NCI-H1417 (cell line): ENCODE results near the gene PYM1.
"Not testable (repeated sequence)": the region's sequence is repeated elsewhere in the genome, so short reads cannot be mapped to it uniquely, and the experiment has no call there.

Experiments
- DNase-seq, 3 experiments: peaks; one replicate each; lab custom pipeline; 2025; lab: John Stamatoyannopoulos, UW

PYM1 gene

GRCh38 chr12:55908726-55909512 is 18.8 kb downstream of the PYM1 start:
- DNase-seq, result no peak

GRCh38 chr12:55906056-55906455 is 21.6 kb downstream of the PYM1 start:
- no peak for DNase-seq

DNA sequence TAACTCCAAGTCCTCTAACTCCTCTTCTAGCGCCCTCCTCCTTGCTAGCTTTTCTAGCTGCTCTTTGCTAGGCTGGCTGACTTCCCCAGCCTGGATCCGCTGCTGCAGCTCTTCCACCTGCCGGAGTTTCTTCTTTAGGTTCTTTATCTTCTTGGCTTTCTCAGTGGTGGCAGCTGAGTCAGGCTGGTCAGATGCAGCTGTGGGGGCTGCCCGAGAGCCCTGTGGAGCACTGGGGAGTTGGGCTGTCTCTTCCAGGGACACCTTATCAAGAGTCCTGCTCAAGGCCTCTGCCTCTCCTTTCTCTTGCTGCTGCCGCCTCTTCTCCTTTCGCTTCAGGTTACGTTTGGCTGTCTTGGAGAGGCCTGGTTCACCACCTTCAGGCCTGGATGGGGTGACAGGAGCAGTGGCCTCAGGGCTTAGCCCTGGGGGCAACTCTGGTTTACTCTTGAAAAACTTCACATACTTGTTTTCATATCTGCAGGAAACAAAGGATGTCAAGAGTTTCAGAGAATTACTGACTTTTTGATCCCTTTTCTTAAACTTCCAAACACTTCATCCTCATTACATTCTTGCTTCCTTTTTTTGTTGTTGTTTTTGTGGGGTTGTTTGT is 25.7 kb downstream of the PYM1 start:
- DNase-seq, result no peak

- DNase-seq, result no peak
Observed at GRCh38 chr12:55899082-55899481, 28.6 kb downstream of the PYM1 start.

GRCh38 chr12:55893723-55894122 is 34.0 kb downstream of the PYM1 start:
- peak in 1 of 3 experiments; percentile 30 for DNase-seq

DNA sequence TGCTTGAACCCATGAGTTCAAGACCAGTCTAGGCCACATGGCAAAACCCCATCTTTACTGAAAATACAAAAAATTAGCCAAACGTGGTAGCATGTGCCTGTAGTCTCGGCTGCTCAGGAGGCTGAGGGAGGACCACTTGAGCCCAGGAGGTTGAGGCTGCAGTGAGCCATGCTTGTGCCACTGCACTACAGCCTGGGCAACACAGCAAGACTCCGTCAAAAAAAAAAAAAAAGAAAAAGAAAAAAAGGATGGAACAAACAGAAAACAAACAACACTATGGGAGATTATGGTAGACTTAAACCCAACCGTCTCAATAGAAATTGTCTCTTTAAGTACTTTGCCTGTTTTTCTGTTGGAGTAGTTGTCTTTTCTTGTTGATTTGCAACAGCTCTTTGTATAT is 36.4 kb downstream of the PYM1 start:
- no peak for DNase-seq

- no peak for DNase-seq
Observed at GRCh38 chr12:55885113-55885512, 42.6 kb downstream of the PYM1 start.

DNA sequence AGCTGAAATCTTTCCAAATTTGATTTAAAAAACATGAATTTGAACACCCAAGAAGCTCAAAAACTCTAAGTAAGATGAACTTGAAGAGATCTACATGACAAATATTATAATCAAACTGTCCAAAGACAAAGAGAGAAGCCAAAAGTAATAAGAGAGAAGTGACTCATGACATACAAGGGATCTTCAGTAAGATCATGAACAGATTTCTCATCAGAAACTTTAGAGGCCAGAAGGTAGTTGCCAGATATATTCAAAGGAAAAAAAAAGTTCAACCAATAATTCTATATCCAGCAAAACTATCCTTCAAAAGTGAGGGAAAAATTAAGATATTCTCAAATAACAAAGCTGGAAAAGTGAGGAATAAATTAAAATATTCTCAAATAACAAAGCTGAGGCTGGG is 49.9 kb downstream of the PYM1 start:
- DNase-seq, result no peak

- DNase-seq, result no peak
Observed at GRCh38 chr12:55875704-55876467, 51.8 kb downstream of the PYM1 start.

DNA sequence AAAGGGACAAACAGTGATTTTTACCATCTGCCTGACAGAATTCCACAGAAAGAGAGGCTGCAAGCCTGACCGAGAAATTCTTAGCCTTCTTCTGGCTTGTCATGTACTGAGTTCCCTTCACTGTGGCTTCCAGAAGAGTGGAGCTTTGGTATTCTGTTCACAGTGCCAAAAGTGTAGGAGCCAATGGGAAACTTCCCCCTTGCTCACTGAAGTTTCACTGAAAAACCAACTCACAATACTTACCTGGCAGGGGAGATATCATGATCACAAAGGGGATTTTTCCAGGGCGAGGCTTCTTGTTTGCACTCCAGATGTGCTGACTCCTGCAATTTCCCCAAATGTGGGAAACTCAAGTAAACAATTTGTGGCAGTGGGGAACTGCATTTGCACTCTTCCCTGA is 53.3 kb downstream of the PYM1 start:
- DNase-seq, result no peak

DNA sequence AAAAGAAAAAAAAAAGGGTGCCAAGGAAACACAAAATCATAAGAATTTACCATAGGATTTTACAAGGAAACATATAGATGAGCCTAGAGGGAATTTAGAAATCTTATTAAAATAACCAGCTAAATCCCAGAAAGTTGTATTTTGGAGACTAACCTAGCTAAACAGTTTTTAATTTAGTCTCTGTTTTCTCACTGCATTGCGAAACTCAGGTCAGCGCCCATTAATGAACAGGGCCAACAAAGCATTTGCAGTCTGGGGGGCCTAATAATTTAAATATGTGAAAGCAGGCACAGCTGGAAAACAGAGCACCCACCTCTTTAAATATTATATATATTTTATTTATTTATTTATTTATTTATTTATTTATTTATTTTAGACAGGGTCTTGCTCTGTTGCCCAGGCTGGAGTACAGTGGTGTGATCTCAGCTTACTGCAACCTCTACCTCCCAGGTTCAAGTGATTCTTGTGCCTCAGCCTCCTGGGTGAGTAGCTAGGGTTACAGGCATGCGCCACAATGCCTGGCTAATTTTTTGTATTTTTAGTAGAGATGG is 61.2 kb downstream of the PYM1 start:
- not testable (repeated sequence) for DNase-seq

DNA sequence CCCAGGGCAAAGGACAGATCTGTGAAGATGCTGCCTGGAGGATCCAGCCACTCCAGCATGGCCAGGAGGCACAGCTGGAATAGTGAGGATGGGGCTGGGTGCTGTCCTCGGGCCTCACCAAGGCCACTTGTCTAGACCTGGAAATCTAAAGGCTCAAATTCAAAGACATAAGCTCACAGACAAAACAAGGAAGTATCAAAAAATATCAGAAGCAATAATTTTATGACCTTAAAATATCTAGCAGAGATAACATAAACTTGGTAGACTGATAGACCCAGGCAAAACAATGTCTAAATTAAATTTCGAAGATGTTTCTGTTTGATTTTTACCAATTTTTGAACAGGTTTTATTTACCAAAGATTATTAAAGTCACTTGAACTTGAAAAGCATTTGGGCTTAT is 62.4 kb downstream of the PYM1 start:
- no peak for DNase-seq

- not testable (repeated sequence) for DNase-seq
Observed at GRCh38 chr12:55862931-55863330, 64.8 kb downstream of the PYM1 start.

- no peak for DNase-seq
Observed at GRCh38 chr12:55862286-55862685, 65.4 kb downstream of the PYM1 start.

DNA sequence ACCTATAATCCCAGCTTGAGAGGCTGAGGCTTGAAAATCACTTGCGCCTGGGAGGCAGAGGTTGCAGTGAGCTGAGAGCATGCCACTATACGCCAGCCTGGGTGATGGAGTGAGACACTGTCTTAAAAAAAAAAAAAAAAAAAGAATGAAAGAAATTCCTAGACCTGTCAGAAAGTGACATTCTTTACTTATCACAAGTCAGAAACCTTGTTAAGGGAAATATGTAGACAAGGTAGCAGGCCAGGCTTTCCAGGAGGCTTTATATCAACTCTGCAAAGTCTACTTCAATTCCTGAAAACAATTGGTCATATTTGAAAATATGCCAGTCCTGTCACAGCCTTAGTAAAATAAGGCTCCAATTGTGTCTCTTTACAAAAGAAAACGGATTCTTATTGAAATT is 65.8 kb downstream of the PYM1 start:
- DNase-seq, result no peak

- DNase-seq, result no peak
Observed at GRCh38 chr12:55861396-55861795, 66.3 kb downstream of the PYM1 start.

GRCh38 chr12:55852740-55853139 is 75.0 kb downstream of the PYM1 start:
- no peak for DNase-seq
